Osteoblast (primary cell): ENCODE data around the gene NDUFS2. TPM values are rescaled to one million over a fixed set of nuclear protein-coding genes. Genes with fewer than 3 reads are reported as not detected.

Source experiments
- DNase-seq: peaks from one replicate; pipeline ENCODE4 v3.0.0; 2011; ENCODE audit warnings: low spot score, mixed read lengths; ENCODE audit not compliant: insufficient read length; ENCODE audit errors: missing footprints
- H2AFZ ChIP-seq: 2 replicates; pipeline ENCODE4 v1.6.0; 2011; ENCODE audit warnings: mild to moderate bottlenecking, low read length
- H3K27ac ChIP-seq: 2 replicates; pipeline ENCODE4 v1.5.1; 2011; ENCODE audit warnings: mild to moderate bottlenecking, low read depth, low read length, moderate library complexity
- H3K27me3 ChIP-seq: 2 replicates; pipeline ENCODE4 v1.6.0; 2012; ENCODE audit warnings: mild to moderate bottlenecking, control low read depth, inconsistent platforms, low read length, moderate library complexity; ENCODE audit not compliant: insufficient read depth
- H3K36me3 ChIP-seq: 2 replicates; pipeline ENCODE4 v1.5.1; 2011; ENCODE audit warnings: mild to moderate bottlenecking, low read length, control low read depth, moderate library complexity; ENCODE audit not compliant: insufficient read depth
- H3K4me1 ChIP-seq: 2 replicates; pipeline ENCODE4 v1.5.1; 2011; ENCODE audit warnings: mild to moderate bottlenecking, low read length, control low read depth, moderate library complexity; ENCODE audit not compliant: insufficient read depth
- H3K4me2 ChIP-seq: 2 replicates; pipeline ENCODE4 v1.6.0; 2011; ENCODE audit warnings: mild to moderate bottlenecking, low read length; ENCODE audit not compliant: insufficient read depth
- H3K4me3 ChIP-seq: fragments of 200-600 bp; sonication (generic); 3 replicates; pipeline ENCODE4 v1.5.1; 2012; ENCODE audit warnings: mild to moderate bottlenecking, low read length, inconsistent platforms; ENCODE audit not compliant: insufficient read depth
- H3K79me2 ChIP-seq: 2 replicates; pipeline ENCODE4 v1.6.0; 2012; ENCODE audit warnings: mild to moderate bottlenecking, low read length, control low read depth, inconsistent platforms; ENCODE audit not compliant: insufficient read depth
- H3K9me3 ChIP-seq: 2 replicates; pipeline ENCODE4 v1.5.1; 2011; ENCODE audit warnings: low read depth, low read length, control low read depth
- H4K20me1 ChIP-seq: 2 replicates; pipeline ENCODE4 v1.6.0; 2012; ENCODE audit warnings: mild to moderate bottlenecking, low read length, control low read depth; ENCODE audit not compliant: insufficient read depth
- CTCF ChIP-seq: IDR thresholded peaks from 2 replicates; pipeline ENCODE4 v1.5.1; 2011; ENCODE audit warnings: mild to moderate bottlenecking, low read depth, low read length, moderate library complexity; ENCODE audit errors: extremely low read depth
- total RNA-seq: library from RNA; depleted of rRNA; stranded (reverse); fragments of >200 nt; gene quantifications from 2 replicates; pipeline ENCODE4 v1.2.3, GENCODE V29; 2012

NDUFS2 gene
- total RNA-seq, 1 donor: 103 TPM

GRCh38 chr1:161172776-161173376 lies 29.3 kb upstream of the NDUFS2 start:
- peaks cover 3% of the 10 kb centered on the region for H4K20me1 ChIP-seq
- H3K4me3 ChIP-seq: no peak overlapping the region

GRCh38 chr1:161173711-161174110 lies 28.5 kb upstream of the NDUFS2 start:
- no peak for DNase-seq
- Histone ChIP-seq H4K20me1 (peaks cover 3% of the 10 kb centered on the region), H2AFZ (no peak overlapping the region), H3K27me3 (no peaks in the 10 kb centered on the region), H3K27ac (peak overlapping the region; percentile 92), H3K4me3 (no peak overlapping the region), H3K9me3 (no peaks in the 10 kb centered on the region), H3K36me3 (peaks cover 56% of the 10 kb centered on the region), H3K4me2 (peak overlapping the region; percentile 20), H3K79me2 (peaks cover 20% of the 10 kb centered on the region), H3K4me1 (peaks cover 27% of the 10 kb centered on the region)
- no peak for TF ChIP-seq CTCF

More at GRCh38 chr1:161172776-161173376, 29.3 kb upstream of the NDUFS2 start:
- peaks cover 20% of the 10 kb centered on the region for H3K79me2 ChIP-seq
- DNase-seq: peak; percentile 95
- TF ChIP-seq CTCF: no peak
- peak overlapping the region; percentile 20 for H3K4me2 ChIP-seq
- H3K9me3 ChIP-seq: no peaks in the 10 kb centered on the region
- no peaks in the 10 kb centered on the region for H3K27me3 ChIP-seq
- peaks cover 27% of the 10 kb centered on the region for H3K4me1 ChIP-seq
- peak overlapping the region; percentile 92 for H3K27ac ChIP-seq
- H3K36me3 ChIP-seq: peaks cover 56% of the 10 kb centered on the region
- H2AFZ ChIP-seq: no peak overlapping the region

GRCh38 chr1:161174911-161175310 lies 27.3 kb upstream of the NDUFS2 start:
- Histone ChIP-seq H3K9me3 (no peaks in the 10 kb centered on the region), H3K27me3 (no peaks in the 10 kb centered on the region), H3K27ac (no peak overlapping the region), H2AFZ (no peak overlapping the region), H4K20me1 (peaks cover 3% of the 10 kb centered on the region), H3K4me1 (peaks cover 27% of the 10 kb centered on the region), H3K4me3 (no peak overlapping the region), H3K36me3 (peaks cover 50% of the 10 kb centered on the region), H3K79me2 (peaks cover 20% of the 10 kb centered on the region), H3K4me2 (no peak overlapping the region)
- no peak for TF ChIP-seq CTCF
- no peak for DNase-seq

- Histone ChIP-seq H2AFZ (no peak overlapping the region), H3K4me1 (peaks cover 27% of the 10 kb centered on the region), H3K27me3 (no peaks in the 10 kb centered on the region), H3K4me2 (peak overlapping the region; percentile 99), H3K27ac (peak overlapping the region; percentile 96), H3K79me2 (peaks cover 20% of the 10 kb centered on the region), H4K20me1 (peaks cover 3% of the 10 kb centered on the region), H3K4me3 (peak overlapping the region; percentile 98), H3K36me3 (peaks cover 43% of the 10 kb centered on the region), H3K9me3 (no peaks in the 10 kb centered on the region)
- no peak for DNase-seq
- TF ChIP-seq CTCF: no peak
These were observed 26.3 kb upstream of the NDUFS2 start for GRCh38 chr1:161175771-161176453.
